ENCODE measurements around the gene OR6V1.

The OR6V1 gene

DNA sequence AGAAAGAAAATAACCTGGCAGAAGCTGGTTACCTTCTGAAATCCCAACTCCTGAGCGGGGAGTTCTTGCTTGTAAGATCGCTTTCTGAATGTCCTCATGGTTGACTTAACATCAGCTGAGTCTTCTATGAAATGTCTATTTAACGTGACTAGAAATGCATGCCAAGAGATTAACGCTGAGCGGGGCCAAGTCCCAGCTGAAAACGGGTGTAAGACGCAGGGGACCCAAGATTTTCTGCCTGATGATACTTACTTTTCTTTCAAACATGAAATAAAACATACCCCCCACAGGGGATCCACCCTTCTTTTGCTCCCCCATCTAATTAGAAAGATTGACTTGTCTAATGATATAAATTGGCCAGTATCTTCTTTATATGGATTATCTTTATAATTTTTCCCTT lies 40.1 kb upstream of the OR6V1 start:
- no peak for DNase-seq
- H3K4me1 Mint-ChIP-seq = peaks cover 10% of the 10 kb centered on the region
- no peaks in the 10 kb centered on the region for H3K9me3 Mint-ChIP-seq
- H3K36me3 Mint-ChIP-seq (ENCODE audit: low read depth) = no peaks in the 10 kb centered on the region
- H3K27me3 Mint-ChIP-seq (ENCODE audit: low read depth, poor library complexity) = peaks cover 16% of the 10 kb centered on the region
- H3K4me3 Mint-ChIP-seq = no peak overlapping the region
- no peak overlapping the region for H3K27ac Mint-ChIP-seq
- TF ChIP-seq, protein P1, sequence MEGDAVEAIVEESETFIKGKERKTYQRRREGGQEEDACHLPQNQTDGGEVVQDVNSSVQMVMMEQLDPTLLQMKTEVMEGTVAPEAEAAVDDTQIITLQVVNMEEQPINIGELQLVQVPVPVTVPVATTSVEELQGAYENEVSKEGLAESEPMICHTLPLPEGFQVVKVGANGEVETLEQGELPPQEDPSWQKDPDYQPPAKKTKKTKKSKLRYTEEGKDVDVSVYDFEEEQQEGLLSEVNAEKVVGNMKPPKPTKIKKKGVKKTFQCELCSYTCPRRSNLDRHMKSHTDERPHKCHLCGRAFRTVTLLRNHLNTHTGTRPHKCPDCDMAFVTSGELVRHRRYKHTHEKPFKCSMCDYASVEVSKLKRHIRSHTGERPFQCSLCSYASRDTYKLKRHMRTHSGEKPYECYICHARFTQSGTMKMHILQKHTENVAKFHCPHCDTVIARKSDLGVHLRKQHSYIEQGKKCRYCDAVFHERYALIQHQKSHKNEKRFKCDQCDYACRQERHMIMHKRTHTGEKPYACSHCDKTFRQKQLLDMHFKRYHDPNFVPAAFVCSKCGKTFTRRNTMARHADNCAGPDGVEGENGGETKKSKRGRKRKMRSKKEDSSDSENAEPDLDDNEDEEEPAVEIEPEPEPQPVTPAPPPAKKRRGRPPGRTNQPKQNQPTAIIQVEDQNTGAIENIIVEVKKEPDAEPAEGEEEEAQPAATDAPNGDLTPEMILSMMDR (IDR thresholded peaks at IDR 0.05) = no peak

DNA sequence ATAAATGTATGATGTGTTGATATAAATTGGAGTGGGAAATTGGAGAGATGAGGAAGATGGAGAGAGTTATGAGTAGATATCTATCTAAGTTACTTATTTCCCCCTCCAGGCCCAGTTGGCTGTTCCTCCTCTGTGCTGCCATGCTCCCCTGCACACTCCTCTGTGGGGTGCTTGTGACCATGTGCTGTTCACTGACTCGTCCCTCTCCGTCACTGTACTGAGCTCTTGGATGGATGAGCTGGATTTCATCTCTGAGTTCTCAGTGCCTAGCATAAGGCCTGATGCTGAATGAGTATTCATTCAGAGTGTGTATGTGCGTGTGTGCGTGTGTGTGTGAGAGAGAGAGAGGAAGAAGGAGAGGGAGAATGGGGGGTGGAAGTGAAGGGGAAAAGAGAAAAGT lies 39.7 kb upstream of the OR6V1 start:
- Mint-ChIP-seq H3K36me3 (ENCODE audit: low read depth) (no peaks in the 10 kb centered on the region), H3K4me3 (no peak overlapping the region), H3K4me1 (peaks cover 13% of the 10 kb centered on the region), H3K27me3 (ENCODE audit: low read depth, poor library complexity) (peaks cover 14% of the 10 kb centered on the region), H3K27ac (no peak overlapping the region), H3K9me3 (no peaks in the 10 kb centered on the region)
- no peak for DNase-seq
- TF ChIP-seq, protein P1 (IDR thresholded peaks at IDR 0.05) = no peak

DNA sequence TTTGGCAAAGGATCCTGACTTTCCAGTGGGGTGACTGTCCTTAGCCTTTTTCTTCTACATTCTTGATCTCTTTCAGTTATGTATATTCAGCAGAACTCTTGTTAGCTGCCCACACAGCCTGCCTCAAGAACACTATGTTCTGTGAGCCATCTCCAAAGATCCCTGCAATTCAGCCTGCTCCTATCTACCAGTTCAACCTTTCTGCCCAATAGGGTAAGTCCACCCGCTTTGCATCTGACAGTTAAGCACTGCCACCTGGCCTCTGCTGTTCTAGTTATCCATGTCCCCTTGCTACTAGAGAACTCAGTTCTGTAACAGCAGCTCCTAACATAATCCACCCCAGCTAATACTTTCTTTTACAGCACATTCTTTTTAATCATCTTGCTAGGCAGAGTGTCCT lies 38.7 kb upstream of the OR6V1 start:
- no peak for DNase-seq
- Mint-ChIP-seq H3K4me1 (peaks cover 8% of the 10 kb centered on the region), H3K4me3 (no peak overlapping the region), H3K9me3 (no peaks in the 10 kb centered on the region), H3K27me3 (ENCODE audit: low read depth, poor library complexity) (peaks cover 10% of the 10 kb centered on the region), H3K27ac (no peak overlapping the region), H3K36me3 (ENCODE audit: low read depth) (no peaks in the 10 kb centered on the region)
- TF ChIP-seq, protein P1 (IDR thresholded peaks at IDR 0.05) = no peak

DNA sequence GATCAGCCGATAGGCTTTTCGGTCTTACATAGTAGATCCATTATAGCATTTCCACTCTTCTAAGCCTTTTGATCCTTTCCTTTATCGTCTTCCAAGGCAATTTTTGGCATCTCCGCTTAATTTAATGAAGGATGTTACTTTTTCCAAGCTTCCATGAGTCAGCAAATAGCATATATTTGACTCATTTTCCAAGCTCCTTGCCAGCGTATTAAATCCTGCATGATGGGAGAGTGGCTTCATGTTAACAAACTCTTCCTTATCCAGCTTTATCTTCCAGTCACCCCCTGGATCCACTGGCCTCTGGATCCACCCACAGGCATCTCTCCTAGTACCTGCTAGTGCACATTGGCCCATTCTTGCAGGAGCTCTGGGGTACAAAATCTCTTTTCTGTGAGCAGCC lies 38.2 kb upstream of the OR6V1 start:
- TF ChIP-seq, protein P1 (IDR thresholded peaks at IDR 0.05) = no peak
- Mint-ChIP-seq H3K27ac (no peak overlapping the region), H3K9me3 (peaks cover 2% of the 10 kb centered on the region), H3K27me3 (ENCODE audit: low read depth, poor library complexity) (peaks cover 10% of the 10 kb centered on the region), H3K4me3 (no peak overlapping the region), H3K36me3 (ENCODE audit: low read depth) (no peaks in the 10 kb centered on the region), H3K4me1 (peaks cover 8% of the 10 kb centered on the region)
- no peak for DNase-seq

DNA sequence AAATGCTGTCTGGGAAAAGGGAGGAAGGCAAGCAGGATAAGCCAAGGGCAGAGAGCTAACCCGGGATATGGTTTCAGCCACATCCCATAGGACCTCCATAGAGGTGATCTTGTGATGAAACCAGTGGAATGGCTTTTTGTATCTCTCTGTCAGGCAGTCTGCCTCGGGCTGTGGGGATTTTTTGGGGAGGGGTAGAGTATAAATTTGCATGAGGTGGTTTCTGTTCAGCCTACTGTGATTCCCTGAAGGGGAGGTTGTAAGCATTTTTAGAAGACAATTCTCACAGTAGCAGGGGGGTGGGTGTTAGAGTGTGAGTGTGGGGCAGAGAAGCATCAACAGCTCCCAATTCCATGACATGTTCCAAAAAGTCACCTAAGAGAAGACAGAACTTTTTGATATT lies 37.1 kb upstream of the OR6V1 start:
- Mint-ChIP-seq H3K4me1 (peaks cover 8% of the 10 kb centered on the region), H3K27ac (no peak overlapping the region), H3K27me3 (ENCODE audit: low read depth, poor library complexity) (peaks cover 7% of the 10 kb centered on the region), H3K36me3 (ENCODE audit: low read depth) (no peaks in the 10 kb centered on the region), H3K9me3 (peaks cover 8% of the 10 kb centered on the region), H3K4me3 (no peak overlapping the region)
- no peak for DNase-seq
- TF ChIP-seq, protein P1 (IDR thresholded peaks at IDR 0.05) = no peak

DNA sequence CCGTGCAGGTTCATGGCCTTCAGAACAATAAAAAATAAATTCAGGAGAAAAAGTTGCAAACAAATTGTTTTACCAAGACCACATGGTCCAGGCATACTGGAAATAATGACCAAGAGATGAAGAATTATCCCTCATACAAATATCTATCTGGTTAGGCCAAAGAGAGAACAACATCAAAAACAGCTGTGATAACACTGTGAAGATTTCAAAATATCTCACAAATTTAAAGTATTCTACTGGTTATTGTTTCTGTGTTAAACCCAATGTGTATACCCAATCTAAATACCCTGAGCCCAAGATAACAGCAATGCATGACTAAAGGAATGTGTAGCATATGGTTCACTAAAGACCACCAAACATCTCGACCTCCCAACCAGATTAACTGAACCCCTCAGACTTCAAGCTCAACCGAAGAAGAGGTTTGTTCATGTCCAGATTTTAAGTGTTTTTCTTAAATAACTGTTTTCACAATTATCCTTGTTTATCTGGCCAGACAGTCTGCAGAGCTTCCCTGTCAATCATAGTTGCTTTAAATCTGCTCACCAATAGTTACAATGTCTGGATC lies 36.1 kb upstream of the OR6V1 start:
- DNase-seq = no peak
- peaks cover 8% of the 10 kb centered on the region for H3K9me3 Mint-ChIP-seq
- H3K27me3 Mint-ChIP-seq (ENCODE audit: low read depth, poor library complexity) = peaks cover 7% of the 10 kb centered on the region
- TF ChIP-seq, protein P1 (IDR thresholded peaks at IDR 0.05) = no peak
- no peak overlapping the region for H3K27ac Mint-ChIP-seq
- peaks cover 8% of the 10 kb centered on the region for H3K4me1 Mint-ChIP-seq
- H3K4me3 Mint-ChIP-seq = no peak overlapping the region
- no peaks in the 10 kb centered on the region for H3K36me3 Mint-ChIP-seq (ENCODE audit: low read depth)
